Endothelial cell (in vitro differentiated cells): ENCODE data around the gene SEBOX. TPM values are rescaled to one million over a fixed set of nuclear protein-coding genes. Genes with fewer than 3 reads are reported as not detected.

Source experiments
- DNase-seq: peaks from one replicate; pipeline ENCODE4 v3.0.0; 2021; ENCODE audit warnings: low spot score
- H3K27ac Mint-ChIP-seq: one replicate; pipeline ENCODE4 v1.8.0; 2021; ENCODE audit warnings: mixed read lengths, inconsistent platforms; ENCODE audit not compliant: unreplicated experiment
- H3K27me3 Mint-ChIP-seq: one replicate; pipeline ENCODE4 v1.8.0; 2021; ENCODE audit warnings: mild to moderate bottlenecking, moderate library complexity, mixed read lengths, inconsistent platforms; ENCODE audit not compliant: unreplicated experiment
- H3K36me3 Mint-ChIP-seq: one replicate; pipeline ENCODE4 v1.8.0; 2021; ENCODE audit warnings: mild to moderate bottlenecking, low read depth, mixed read lengths, inconsistent platforms; ENCODE audit not compliant: unreplicated experiment
- H3K4me1 Mint-ChIP-seq: one replicate; pipeline ENCODE4 v1.8.0; 2021; ENCODE audit warnings: mild to moderate bottlenecking, mixed read lengths, inconsistent platforms; ENCODE audit not compliant: unreplicated experiment
- H3K4me3 Mint-ChIP-seq: one replicate; pipeline ENCODE4 v1.8.0; 2021; ENCODE audit warnings: mild to moderate bottlenecking, mixed read lengths, inconsistent platforms; ENCODE audit not compliant: unreplicated experiment
- H3K9me3 Mint-ChIP-seq: one replicate; pipeline ENCODE4 v1.8.0; 2021; ENCODE audit warnings: mixed read lengths, inconsistent platforms; ENCODE audit not compliant: unreplicated experiment
- total RNA-seq: library from RNA; stranded (reverse); fragmentation: NEBNext Ultra II Directional; extraction: Animal tissue kit (Norgen Biotek cat#: 25700); gene quantifications from one replicate; pipeline ENCODE4 v1.2.1, GENCODE V29; 2021; ENCODE audit not compliant: unreplicated experiment
- TF ChIP-seq, protein P1 (sequence below): fragments of 200-600 bp; sonication (generic); IDR thresholded peaks from one replicate; pipeline ENCODE4 v1.5.0; 2021; ENCODE audit warnings: antibody characterized with exemption; ENCODE audit not compliant: unreplicated experiment

SEBOX gene
- total RNA-seq, 1 donor from 2014 or later = not detected

DNA sequence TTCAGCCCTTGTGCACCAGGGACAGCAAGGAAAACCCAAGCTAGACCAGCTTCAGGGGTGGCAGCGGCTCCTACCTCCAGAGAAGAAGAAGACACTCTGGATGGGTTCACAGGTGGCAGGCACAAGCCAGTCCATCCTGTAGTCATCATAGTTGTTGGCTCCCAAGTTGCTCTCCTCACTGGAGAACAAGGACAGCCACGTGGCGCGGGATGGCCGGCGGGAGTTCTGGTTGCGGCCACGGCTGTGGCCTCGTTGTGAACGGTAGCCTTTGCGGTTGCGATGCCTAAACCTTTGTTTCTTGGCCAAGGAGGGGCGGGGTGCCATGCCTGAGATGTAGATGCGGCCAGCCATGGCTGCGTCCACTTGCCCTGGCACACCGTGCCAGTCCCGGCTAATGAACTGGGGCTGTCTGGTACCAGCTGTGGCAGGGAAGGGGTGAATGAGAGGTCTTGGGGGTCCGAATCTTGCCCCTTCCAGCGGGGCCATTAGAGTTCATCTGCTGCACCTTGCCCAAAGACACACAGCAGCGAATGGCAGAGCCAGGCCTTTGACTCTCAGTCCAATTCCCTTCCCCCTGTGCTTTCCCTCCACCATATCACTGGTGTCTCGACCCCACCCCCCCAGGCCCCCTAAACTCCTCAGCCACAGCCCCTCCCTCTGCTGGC lies 2.8 kb upstream of the SEBOX start:
- no peak overlapping the region for H3K4me3 Mint-ChIP-seq
- H3K9me3 Mint-ChIP-seq = no peaks in the 10 kb centered on the region
- TF ChIP-seq, protein P1, sequence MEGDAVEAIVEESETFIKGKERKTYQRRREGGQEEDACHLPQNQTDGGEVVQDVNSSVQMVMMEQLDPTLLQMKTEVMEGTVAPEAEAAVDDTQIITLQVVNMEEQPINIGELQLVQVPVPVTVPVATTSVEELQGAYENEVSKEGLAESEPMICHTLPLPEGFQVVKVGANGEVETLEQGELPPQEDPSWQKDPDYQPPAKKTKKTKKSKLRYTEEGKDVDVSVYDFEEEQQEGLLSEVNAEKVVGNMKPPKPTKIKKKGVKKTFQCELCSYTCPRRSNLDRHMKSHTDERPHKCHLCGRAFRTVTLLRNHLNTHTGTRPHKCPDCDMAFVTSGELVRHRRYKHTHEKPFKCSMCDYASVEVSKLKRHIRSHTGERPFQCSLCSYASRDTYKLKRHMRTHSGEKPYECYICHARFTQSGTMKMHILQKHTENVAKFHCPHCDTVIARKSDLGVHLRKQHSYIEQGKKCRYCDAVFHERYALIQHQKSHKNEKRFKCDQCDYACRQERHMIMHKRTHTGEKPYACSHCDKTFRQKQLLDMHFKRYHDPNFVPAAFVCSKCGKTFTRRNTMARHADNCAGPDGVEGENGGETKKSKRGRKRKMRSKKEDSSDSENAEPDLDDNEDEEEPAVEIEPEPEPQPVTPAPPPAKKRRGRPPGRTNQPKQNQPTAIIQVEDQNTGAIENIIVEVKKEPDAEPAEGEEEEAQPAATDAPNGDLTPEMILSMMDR = no peak
- no peak for DNase-seq
- peaks cover 4% of the 10 kb centered on the region for H3K36me3 Mint-ChIP-seq
- peaks cover 4% of the 10 kb centered on the region for H3K4me1 Mint-ChIP-seq
- no peak overlapping the region for H3K27ac Mint-ChIP-seq
- H3K27me3 Mint-ChIP-seq = peaks cover 9% of the 10 kb centered on the region

DNA sequence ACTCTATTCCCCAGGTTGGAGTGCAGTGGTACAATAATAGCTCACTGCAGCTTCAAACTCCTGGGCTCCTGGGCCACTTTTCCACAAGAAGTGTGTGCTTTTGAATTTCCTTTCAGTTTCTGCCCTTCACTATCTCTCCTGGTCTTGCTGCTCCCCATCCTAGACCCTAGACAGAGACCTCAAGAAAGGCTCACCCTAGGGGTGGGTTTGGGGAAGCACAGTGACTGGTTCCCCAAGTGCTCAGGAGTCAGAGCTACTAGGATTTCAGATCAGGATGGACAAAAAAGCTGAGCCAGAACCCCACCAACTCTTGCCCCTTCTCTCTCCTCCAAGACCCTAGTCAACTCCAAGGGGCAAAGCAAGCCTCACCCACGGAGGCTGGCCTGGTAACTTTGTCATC lies 1.6 kb upstream of the SEBOX start:
- Mint-ChIP-seq H3K27ac (no peak overlapping the region), H3K4me3 (no peak overlapping the region), H3K4me1 (peaks cover 3% of the 10 kb centered on the region), H3K36me3 (peaks cover 4% of the 10 kb centered on the region), H3K27me3 (peaks cover 9% of the 10 kb centered on the region), H3K9me3 (no peaks in the 10 kb centered on the region)
- TF ChIP-seq, protein P1 = no peak
- no peak for DNase-seq

DNA sequence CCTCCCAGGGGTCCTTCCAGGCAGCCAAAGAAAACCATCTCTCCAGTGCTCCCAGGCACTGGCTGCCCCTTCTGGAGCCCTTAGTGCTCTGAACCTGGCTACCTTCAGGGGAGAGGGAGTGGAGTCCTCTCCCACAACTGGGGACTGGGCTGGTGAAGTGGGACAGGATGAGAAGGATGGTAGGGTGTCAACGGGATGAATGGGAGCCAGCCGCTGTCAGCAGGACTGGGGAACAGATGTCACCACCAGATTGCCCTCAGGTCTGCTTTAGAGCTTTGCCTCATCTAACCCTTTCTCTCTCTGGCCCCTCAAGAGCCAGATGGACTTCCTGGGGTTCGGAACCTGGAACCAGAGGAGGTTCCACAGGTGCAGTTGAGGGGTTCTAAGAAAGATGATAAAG lies 488 bp upstream of the SEBOX start:
- no peak for DNase-seq
- Mint-ChIP-seq H3K27ac (no peak overlapping the region), H3K36me3 (peaks cover 12% of the 10 kb centered on the region), H3K9me3 (no peaks in the 10 kb centered on the region), H3K27me3 (peaks cover 6% of the 10 kb centered on the region), H3K4me1 (no peaks in the 10 kb centered on the region), H3K4me3 (no peak overlapping the region)
- TF ChIP-seq, protein P1 = no peak

DNA sequence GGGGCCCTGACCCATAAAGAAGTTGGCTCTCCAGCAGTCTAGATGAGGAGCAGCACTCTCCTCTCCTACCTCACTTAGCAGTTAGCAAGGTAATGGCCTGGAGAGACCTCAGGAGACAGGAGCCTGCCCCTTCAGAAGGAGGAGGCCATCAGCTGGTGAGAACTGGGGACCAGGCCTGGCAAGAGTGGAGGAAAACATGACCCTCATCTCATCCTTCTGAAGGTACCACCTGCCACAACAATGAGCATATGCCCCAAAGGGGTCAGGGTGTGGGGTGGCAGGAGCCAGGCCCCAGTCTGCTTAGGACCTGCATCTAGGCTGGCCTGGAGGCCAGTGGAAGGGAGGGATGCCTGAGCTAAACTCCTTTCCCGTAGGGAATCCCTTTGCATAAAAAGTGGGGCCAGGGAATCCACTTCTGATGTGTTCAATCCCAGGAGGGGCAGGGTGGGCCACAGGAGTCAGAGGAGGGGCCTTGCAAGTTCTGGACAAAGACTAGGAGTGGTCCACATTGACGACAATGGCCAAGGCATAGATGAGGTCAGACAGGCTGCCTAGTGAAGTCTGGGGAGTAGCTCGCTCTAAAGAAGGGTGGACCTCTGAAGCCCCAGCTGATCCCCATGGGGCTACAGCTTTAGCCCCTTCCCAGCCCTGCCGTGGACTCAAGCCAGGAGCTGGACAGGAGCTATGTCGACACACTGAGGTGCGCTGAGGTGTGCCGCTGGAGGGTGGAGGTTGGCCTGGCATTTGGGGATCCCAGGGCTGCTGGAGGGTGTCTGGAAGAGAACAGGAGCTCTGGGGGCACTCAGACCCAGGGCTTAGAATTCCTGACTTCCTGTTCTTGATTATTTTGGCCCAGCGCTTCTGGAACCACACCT lies 986 bp downstream of the SEBOX start:
- H3K4me1 Mint-ChIP-seq = no peaks in the 10 kb centered on the region
- H3K9me3 Mint-ChIP-seq = no peaks in the 10 kb centered on the region
- no peak overlapping the region for H3K27ac Mint-ChIP-seq
- no peak overlapping the region for H3K4me3 Mint-ChIP-seq
- peaks cover 20% of the 10 kb centered on the region for H3K36me3 Mint-ChIP-seq
- TF ChIP-seq, protein P1 = no peak
- H3K27me3 Mint-ChIP-seq = no peaks in the 10 kb centered on the region
- no peak for DNase-seq

DNA sequence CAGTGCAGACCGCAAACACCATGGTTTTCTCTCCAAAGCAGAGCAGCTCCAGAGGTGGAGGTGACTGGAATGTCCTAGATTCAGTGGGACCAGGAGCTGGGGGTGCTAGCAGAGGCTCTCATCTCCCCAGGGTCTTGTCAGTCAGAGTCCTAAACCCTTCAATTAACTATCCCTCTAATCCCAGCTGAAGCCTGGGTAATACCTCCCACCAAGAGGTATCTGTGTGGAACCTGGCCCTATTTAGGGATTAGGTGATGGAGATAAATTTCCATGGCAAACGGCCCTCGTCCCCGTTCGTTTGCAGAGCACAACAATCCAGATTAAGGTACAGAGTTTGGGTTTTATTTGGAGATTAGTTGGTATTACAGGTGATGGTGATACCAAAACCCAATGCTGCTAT lies 1.8 kb downstream of the SEBOX start:
- TF ChIP-seq, protein P1 = no peak
- Mint-ChIP-seq H3K4me1 (peaks cover 3% of the 10 kb centered on the region), H3K36me3 (peaks cover 21% of the 10 kb centered on the region), H3K27ac (no peak overlapping the region), H3K27me3 (no peaks in the 10 kb centered on the region), H3K9me3 (no peaks in the 10 kb centered on the region), H3K4me3 (no peak overlapping the region)
- no peak for DNase-seq
